GM12878 (cell line): ENCODE data around the gene HLA-DMA. TPM values are rescaled to one million over a fixed set of nuclear protein-coding genes. Genes with fewer than 3 reads are reported as not detected.

ENCODE experiments used
- CBX5 ChIP-seq: sonication (generic); IDR thresholded peaks from 2 replicates; pipeline ENCODE4 v1.6.1; 2016; ENCODE audit warnings: low read depth, moderate library complexity, mild to moderate bottlenecking, inconsistent platforms
- CHD2 ChIP-seq: IDR thresholded peaks from 2 replicates; pipeline ENCODE4 v1.6.1; 2011; ENCODE audit warnings: low read depth, low read length, improper control_type of control experiment, borderline replicate concordance
- CHD4 ChIP-seq: fragments of 200-600 bp; sonication (generic); IDR thresholded peaks from 2 replicates; pipeline ENCODE4 v1.6.1; 2016; ENCODE audit warnings: mild to moderate bottlenecking
- CREB1 ChIP-seq: IDR thresholded peaks from 2 replicates; pipeline ENCODE4 v1.6.1; 2012; ENCODE audit warnings: low read depth, mild to moderate bottlenecking, inconsistent platforms
- EED ChIP-seq: sonication (generic); IDR thresholded peaks from 2 replicates; pipeline ENCODE4 v1.6.1; 2016; ENCODE audit warnings: antibody characterized with exemption, low read depth
- ETV6 ChIP-seq, 2 experiments: fragments of 450-650 bp in 1 of 2; IDR thresholded peaks in 1 of 2; conservative IDR thresholded peaks in 1 of 2; 2 replicates each; pipeline ENCODE4 v1.6.1; 2014; ENCODE audit warnings: antibody characterized with exemption in 1 of 2, borderline replicate concordance in 1 of 2, low read depth in 1 of 2, mild to moderate bottlenecking in 1 of 2, moderate library complexity in 1 of 2
- FOXM1 ChIP-seq: IDR thresholded peaks from 2 replicates; pipeline ENCODE4 v1.6.1; 2012; ENCODE audit warnings: low read depth, mild to moderate bottlenecking, inconsistent platforms, low read length, moderate library complexity
- HDAC2 ChIP-seq: fragments of 200-600 bp; sonication (generic); IDR thresholded peaks from 2 replicates; pipeline ENCODE4 v1.6.1; 2017
- JUND ChIP-seq: IDR thresholded peaks from 2 replicates; pipeline ENCODE4 v1.6.1; 2012; ENCODE audit warnings: low read depth, mild to moderate bottlenecking, low read length, improper control_type of control experiment, moderate library complexity
- NBN ChIP-seq: fragments of 450-650 bp; IDR thresholded peaks from 2 replicates; pipeline ENCODE4 v1.6.1; 2016
- PML ChIP-seq: IDR thresholded peaks from 2 replicates; pipeline ENCODE4 v1.6.1; 2012; ENCODE audit warnings: low read length, inconsistent platforms
- POLR2AphosphoS2 ChIP-seq: IDR thresholded peaks from 2 replicates; pipeline ENCODE4 v1.6.1; 2011; ENCODE audit warnings: low read depth, mild to moderate bottlenecking, low read length, improper control_type of control experiment, moderate library complexity
- RAD21 ChIP-seq: IDR thresholded peaks from 2 replicates; pipeline ENCODE4 v1.6.1; 2011; ENCODE audit warnings: mild to moderate bottlenecking, low read depth, low read length, moderate library complexity; ENCODE audit not compliant: insufficient read depth
- SREBF1 ChIP-seq: IDR thresholded peaks from 2 replicates; pipeline ENCODE4 v1.6.1; 2012; ENCODE audit warnings: mild to moderate bottlenecking, low read length
- TCF3 ChIP-seq: IDR thresholded peaks from 2 replicates; pipeline ENCODE4 v1.6.1; 2012; ENCODE audit warnings: low read depth, mild to moderate bottlenecking, low read length, borderline replicate concordance; ENCODE audit not compliant: insufficient read depth
- ZNF24 ChIP-seq: fragments of 450-650 bp; IDR thresholded peaks from 2 replicates; pipeline ENCODE4 v1.6.1; 2017; ENCODE audit warnings: antibody characterized with exemption, mild to moderate bottlenecking
- polyA plus RNA-seq, 11 experiments: library from polyadenylated mRNA; depleted of rRNA in 4 of 11; unstranded in 6 of 11; stranded (reverse) in 5 of 11; fragments of >200 nt; fragmentation: Nextera tagmentation in 4 of 11; fragmentation: Illumina TruSeq in 1 of 11; extraction: Ambion mirVana in 4 of 11; extraction: Trizol in 1 of 11; gene quantifications; 1 replicate in 1 of 11; 2 replicates in 10 of 11; pipeline versions ENCODE4 v1.2.1 to v1.2.3, GENCODE V29; 2011 to 2016; ENCODE audit warnings: inconsistent platforms in 2 of 11, missing spikeins in 2 of 11, low read depth in 1 of 11
- total RNA-seq, 4 experiments: library from RNA; depleted of rRNA in 3 of 4; stranded (reverse); fragments of >200 nt in 3 of 4; fragmentation: Illumina TruSeq in 1 of 4; extraction: Trizol in 1 of 4; gene quantifications; 2 replicates each; pipeline versions ENCODE4 v1.2.1 to v1.2.3, GENCODE V29; 2013 to 2021
- TF ChIP-seq, protein P1 (sequence below): fragments of 450-650 bp; IDR thresholded peaks from 2 replicates; pipeline ENCODE4 v1.6.1; 2017; ENCODE audit warnings: low read depth, mild to moderate bottlenecking, moderate library complexity
- TF ChIP-seq, protein P2 (sequence below): fragments of 450-650 bp; formaldehyde crosslinking; IDR thresholded peaks from 2 replicates; pipeline ENCODE4 v1.4.0; 2022; ENCODE audit warnings: mild to moderate bottlenecking, moderate library complexity
- TF ChIP-seq, protein P3 (sequence below): IDR thresholded peaks from 2 replicates; pipeline ENCODE4 v1.6.1; 2012; ENCODE audit warnings: improper control_type of control experiment, low read depth, low read length; ENCODE audit not compliant: insufficient replicate concordance

Gene HLA-DMA
- total and polyA plus RNA-seq, 10 of the 15 experiments (the other 5 are each of a cell fraction or from before 2014, with no cell fraction given) = 177 to 552 (median 309) TPM

DNA sequence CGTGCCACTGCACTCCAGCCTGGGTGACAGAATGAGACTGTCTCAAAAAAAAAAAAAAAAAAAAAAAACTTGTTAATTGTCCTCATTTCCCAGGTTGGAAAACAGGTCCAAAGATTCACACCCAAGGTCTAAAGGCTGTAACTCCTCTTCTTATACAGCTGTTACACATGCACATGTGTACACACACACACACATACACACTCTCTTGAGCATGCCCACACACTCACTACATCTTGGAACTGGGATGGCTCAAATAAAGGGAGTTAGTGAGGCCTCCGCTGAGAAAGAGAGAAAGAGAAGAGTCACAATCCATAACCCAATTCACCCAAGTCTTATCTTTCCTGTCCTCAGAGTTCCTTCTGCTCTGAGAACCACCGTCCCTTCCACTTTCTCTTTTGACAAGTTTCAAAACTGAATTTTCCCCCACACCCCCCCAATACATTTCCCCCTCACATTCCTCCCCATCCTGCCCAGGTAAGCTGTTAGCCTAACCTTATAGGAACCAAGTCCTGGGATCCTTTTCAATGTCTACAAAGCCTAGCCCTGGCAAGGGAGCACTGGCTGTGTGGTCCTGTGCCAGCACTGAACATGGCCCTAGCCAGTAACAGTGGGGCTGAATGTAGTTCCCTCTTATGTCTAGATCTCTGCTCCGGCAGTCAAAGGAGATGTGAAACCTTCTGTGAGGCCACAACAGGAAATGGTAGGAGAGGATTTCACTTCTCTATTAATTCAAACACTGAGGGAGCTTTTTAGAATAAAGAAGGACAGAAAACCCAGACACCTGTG is 8.8 kb downstream of the HLA-DMA start (continued):
- TF ChIP-seq, protein P1, sequence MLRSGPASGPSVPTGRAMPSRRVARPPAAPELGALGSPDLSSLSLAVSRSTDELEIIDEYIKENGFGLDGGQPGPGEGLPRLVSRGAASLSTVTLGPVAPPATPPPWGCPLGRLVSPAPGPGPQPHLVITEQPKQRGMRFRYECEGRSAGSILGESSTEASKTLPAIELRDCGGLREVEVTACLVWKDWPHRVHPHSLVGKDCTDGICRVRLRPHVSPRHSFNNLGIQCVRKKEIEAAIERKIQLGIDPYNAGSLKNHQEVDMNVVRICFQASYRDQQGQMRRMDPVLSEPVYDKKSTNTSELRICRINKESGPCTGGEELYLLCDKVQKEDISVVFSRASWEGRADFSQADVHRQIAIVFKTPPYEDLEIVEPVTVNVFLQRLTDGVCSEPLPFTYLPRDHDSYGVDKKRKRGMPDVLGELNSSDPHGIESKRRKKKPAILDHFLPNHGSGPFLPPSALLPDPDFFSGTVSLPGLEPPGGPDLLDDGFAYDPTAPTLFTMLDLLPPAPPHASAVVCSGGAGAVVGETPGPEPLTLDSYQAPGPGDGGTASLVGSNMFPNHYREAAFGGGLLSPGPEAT = peak; percentile 92
- TF ChIP-seq, protein P2, sequence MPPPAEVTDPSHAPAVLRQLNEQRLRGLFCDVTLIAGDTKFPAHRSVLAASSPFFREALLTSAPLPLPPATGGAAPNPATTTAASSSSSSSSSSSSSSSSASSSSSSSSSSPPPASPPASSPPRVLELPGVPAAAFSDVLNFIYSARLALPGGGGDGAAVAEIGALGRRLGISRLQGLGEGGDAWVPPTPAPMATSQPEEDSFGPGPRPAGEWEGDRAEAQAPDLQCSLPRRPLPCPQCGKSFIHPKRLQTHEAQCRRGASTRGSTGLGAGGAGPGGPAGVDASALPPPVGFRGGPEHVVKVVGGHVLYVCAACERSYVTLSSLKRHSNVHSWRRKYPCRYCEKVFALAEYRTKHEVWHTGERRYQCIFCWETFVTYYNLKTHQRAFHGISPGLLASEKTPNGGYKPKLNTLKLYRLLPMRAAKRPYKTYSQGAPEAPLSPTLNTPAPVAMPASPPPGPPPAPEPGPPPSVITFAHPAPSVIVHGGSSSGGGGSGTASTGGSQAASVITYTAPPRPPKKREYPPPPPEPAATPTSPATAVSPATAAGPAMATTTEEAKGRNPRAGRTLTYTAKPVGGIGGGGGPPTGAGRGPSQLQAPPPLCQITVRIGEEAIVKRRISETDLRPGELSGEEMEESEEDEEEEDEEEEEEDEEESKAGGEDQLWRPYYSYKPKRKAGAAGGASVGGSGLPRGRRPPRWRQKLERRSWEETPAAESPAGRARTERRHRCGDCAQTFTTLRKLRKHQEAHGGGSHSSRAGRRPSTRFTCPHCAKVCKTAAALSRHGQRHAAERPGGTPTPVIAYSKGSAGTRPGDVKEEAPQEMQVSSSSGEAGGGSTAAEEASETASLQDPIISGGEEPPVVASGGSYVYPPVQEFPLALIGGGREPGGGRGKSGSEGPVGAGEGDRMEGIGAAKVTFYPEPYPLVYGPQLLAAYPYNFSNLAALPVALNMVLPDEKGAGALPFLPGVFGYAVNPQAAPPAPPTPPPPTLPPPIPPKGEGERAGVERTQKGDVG = no peak
- TF ChIP-seq HDAC2 = no peak
- peak; percentile 95 for TF ChIP-seq EED
- peak in 1 of 2 experiments; percentile 95; a peak in 2 of 4 replicates for TF ChIP-seq ETV6 (conservative IDR thresholded peaks at IDR 0.05 in 1 of 2, IDR thresholded peaks at IDR 0.05 in 1 of 2; ENCODE audit: borderline replicate concordance in 1 of 2, low read depth in 1 of 2)
- TF ChIP-seq CBX5 = peak; percentile 62; the same call in 1 of the 2 replicates
- TF ChIP-seq POLR2AphosphoS2 = no peak
- TF ChIP-seq PML = no peak
- peak; percentile 87; the same call in 1 of the 2 replicates for TF ChIP-seq NBN
- no peak for TF ChIP-seq RAD21
- 0 out of 2 replicates have a peak, but pooled peaks have one; percentile 17 for TF ChIP-seq ZNF24
- peak; percentile 92 for TF ChIP-seq FOXM1
- peak; percentile 72; the same call in 1 of the 2 replicates for TF ChIP-seq CHD2
- peak; percentile 40; the same call in 1 of the 2 replicates for TF ChIP-seq TCF3
- TF ChIP-seq, protein P3, sequence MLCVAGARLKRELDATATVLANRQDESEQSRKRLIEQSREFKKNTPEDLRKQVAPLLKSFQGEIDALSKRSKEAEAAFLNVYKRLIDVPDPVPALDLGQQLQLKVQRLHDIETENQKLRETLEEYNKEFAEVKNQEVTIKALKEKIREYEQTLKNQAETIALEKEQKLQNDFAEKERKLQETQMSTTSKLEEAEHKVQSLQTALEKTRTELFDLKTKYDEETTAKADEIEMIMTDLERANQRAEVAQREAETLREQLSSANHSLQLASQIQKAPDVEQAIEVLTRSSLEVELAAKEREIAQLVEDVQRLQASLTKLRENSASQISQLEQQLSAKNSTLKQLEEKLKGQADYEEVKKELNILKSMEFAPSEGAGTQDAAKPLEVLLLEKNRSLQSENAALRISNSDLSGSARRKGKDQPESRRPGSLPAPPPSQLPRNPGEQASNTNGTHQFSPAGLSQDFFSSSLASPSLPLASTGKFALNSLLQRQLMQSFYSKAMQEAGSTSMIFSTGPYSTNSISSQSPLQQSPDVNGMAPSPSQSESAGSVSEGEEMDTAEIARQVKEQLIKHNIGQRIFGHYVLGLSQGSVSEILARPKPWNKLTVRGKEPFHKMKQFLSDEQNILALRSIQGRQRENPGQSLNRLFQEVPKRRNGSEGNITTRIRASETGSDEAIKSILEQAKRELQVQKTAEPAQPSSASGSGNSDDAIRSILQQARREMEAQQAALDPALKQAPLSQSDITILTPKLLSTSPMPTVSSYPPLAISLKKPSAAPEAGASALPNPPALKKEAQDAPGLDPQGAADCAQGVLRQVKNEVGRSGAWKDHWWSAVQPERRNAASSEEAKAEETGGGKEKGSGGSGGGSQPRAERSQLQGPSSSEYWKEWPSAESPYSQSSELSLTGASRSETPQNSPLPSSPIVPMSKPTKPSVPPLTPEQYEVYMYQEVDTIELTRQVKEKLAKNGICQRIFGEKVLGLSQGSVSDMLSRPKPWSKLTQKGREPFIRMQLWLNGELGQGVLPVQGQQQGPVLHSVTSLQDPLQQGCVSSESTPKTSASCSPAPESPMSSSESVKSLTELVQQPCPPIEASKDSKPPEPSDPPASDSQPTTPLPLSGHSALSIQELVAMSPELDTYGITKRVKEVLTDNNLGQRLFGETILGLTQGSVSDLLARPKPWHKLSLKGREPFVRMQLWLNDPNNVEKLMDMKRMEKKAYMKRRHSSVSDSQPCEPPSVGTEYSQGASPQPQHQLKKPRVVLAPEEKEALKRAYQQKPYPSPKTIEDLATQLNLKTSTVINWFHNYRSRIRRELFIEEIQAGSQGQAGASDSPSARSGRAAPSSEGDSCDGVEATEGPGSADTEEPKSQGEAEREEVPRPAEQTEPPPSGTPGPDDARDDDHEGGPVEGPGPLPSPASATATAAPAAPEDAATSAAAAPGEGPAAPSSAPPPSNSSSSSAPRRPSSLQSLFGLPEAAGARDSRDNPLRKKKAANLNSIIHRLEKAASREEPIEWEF = peak; percentile 40
- TF ChIP-seq CREB1 = peak; percentile 38; the same call in 1 of the 2 replicates
- TF ChIP-seq CHD4 = no peak
- TF ChIP-seq JUND = no peak
- no peak for TF ChIP-seq SREBF1
